ENCODE measurements around the gene MOBP.

Gene MOBP

GRCh38 chr3:39420543-39420942 is 46.9 kb upstream of the MOBP start:
- TF ChIP-seq EZH2phosphoT487 (IDR thresholded peaks at IDR 0.05; ENCODE audit: borderline replicate concordance), result no peak
- no peak for TF ChIP-seq CTCF (conservative IDR thresholded peaks at IDR 0.05; ENCODE audit: low read length)
- no peaks in the 10 kb centered on the region for H3K27me3 ChIP-seq (ENCODE audit: insufficient read depth, low read length, poor library complexity, severe bottlenecking)

GRCh38 chr3:39423436-39423970 is 44.0 kb upstream of the MOBP start:
- TF ChIP-seq EZH2phosphoT487 (IDR thresholded peaks at IDR 0.05; ENCODE audit: borderline replicate concordance) (no peak), CTCF (conservative IDR thresholded peaks at IDR 0.05; ENCODE audit: low read length) (no peak)
- H2AFZ ChIP-seq (ENCODE audit: low read length), result no peak overlapping the region
- H3K9me2 ChIP-seq (replicated peaks; ENCODE audit: low read depth, low read length), result no peaks in the 10 kb centered on the region
- no peaks in the 10 kb centered on the region for H3K4me1 ChIP-seq (ENCODE audit: insufficient read depth, low read length, poor library complexity, severe bottlenecking)
- H3K79me2 ChIP-seq (ENCODE audit: insufficient read depth, low read length), result no peaks in the 10 kb centered on the region
- no peaks in the 10 kb centered on the region for H3K9me3 ChIP-seq (ENCODE audit: insufficient read depth, low read depth, low read length)
- no peaks in the 10 kb centered on the region for H4K20me1 ChIP-seq (ENCODE audit: insufficient read depth, low read length, poor library complexity, severe bottlenecking)
- H3K4me3 ChIP-seq (ENCODE audit: low read length, poor library complexity, severe bottlenecking), result no peak overlapping the region
- H3K27me3 ChIP-seq (ENCODE audit: insufficient read depth, low read length, poor library complexity, severe bottlenecking), result no peaks in the 10 kb centered on the region
- no peak overlapping the region for H3K9ac ChIP-seq (ENCODE audit: low read depth, low read length, poor library complexity, severe bottlenecking)
- no peaks in the 10 kb centered on the region for H3K36me3 ChIP-seq (ENCODE audit: insufficient read depth, low read length)
- no peak overlapping the region for H3K4me2 ChIP-seq (ENCODE audit: low read depth, low read length, poor library complexity, severe bottlenecking)
- no peaks in the 10 kb centered on the region for H3F3A ChIP-seq (ENCODE audit: low read depth)

More at GRCh38 chr3:39420543-39420942, 46.9 kb upstream of the MOBP start:
- Histone ChIP-seq H3K9me3 (ENCODE audit: insufficient read depth, low read depth, low read length) (no peaks in the 10 kb centered on the region), H3F3A (ENCODE audit: low read depth) (0 out of 2 replicates have a peak, but pooled peaks cover 9% of the 10 kb centered on the region), H4K20me1 (ENCODE audit: insufficient read depth, low read length, poor library complexity, severe bottlenecking) (no peaks in the 10 kb centered on the region), H3K4me2 (ENCODE audit: low read depth, low read length, poor library complexity, severe bottlenecking) (no peak overlapping the region), H3K79me2 (ENCODE audit: insufficient read depth, low read length) (no peaks in the 10 kb centered on the region), H3K36me3 (ENCODE audit: insufficient read depth, low read length) (no peaks in the 10 kb centered on the region), H3K9me2 (replicated peaks; ENCODE audit: low read depth, low read length) (no peaks in the 10 kb centered on the region), H2AFZ (ENCODE audit: low read length) (no peak overlapping the region), H3K4me3 (ENCODE audit: low read length, poor library complexity, severe bottlenecking) (no peak overlapping the region), H3K4me1 (ENCODE audit: insufficient read depth, low read length, poor library complexity, severe bottlenecking) (no peaks in the 10 kb centered on the region), H3K9ac (ENCODE audit: low read depth, low read length, poor library complexity, severe bottlenecking) (no peak overlapping the region)

GRCh38 chr3:39426312-39426711 is 41.2 kb upstream of the MOBP start:
- H3K36me3 ChIP-seq (ENCODE audit: insufficient read depth, low read length), result no peaks in the 10 kb centered on the region
- no peak overlapping the region for H3K4me2 ChIP-seq (ENCODE audit: low read depth, low read length, poor library complexity, severe bottlenecking)
- H4K20me1 ChIP-seq (ENCODE audit: insufficient read depth, low read length, poor library complexity, severe bottlenecking), result no peaks in the 10 kb centered on the region
- H3K27me3 ChIP-seq (ENCODE audit: insufficient read depth, low read length, poor library complexity, severe bottlenecking), result no peaks in the 10 kb centered on the region
- no peak overlapping the region for H3K9ac ChIP-seq (ENCODE audit: low read depth, low read length, poor library complexity, severe bottlenecking)
- no peaks in the 10 kb centered on the region for H3K79me2 ChIP-seq (ENCODE audit: insufficient read depth, low read length)
- no peaks in the 10 kb centered on the region for H3F3A ChIP-seq (ENCODE audit: low read depth)
- no peak overlapping the region for H3K4me3 ChIP-seq (ENCODE audit: low read length, poor library complexity, severe bottlenecking)
- H2AFZ ChIP-seq (ENCODE audit: low read length), result no peak overlapping the region
- H3K9me3 ChIP-seq (ENCODE audit: insufficient read depth, low read depth, low read length), result no peaks in the 10 kb centered on the region
- H3K9me2 ChIP-seq (replicated peaks; ENCODE audit: low read depth, low read length), result no peaks in the 10 kb centered on the region
- TF ChIP-seq CTCF (conservative IDR thresholded peaks at IDR 0.05; ENCODE audit: low read length), result no peak
- TF ChIP-seq EZH2phosphoT487 (IDR thresholded peaks at IDR 0.05; ENCODE audit: borderline replicate concordance), result no peak
- H3K4me1 ChIP-seq (ENCODE audit: insufficient read depth, low read length, poor library complexity, severe bottlenecking), result no peaks in the 10 kb centered on the region

All from Loucy (cell line).